Embryonic facial prominence (tissue), 1 donor: ENCODE data around the gene TOB1.

Experiments used
- DNase-seq: peaks from one replicate; pipeline ENCODE4 v3.0.0-alpha.2; 2016; ENCODE audit errors: extremely low spot score

Gene TOB1

GRCh38 chr17:50832267-50832863 lies 33.8 kb downstream of the TOB1 start:
- no peak for DNase-seq

GRCh38 chr17:50831471-50831928 lies 34.7 kb downstream of the TOB1 start:
- DNase-seq = no peak

- peak; percentile 55 for DNase-seq
These were observed 35.2 kb downstream of the TOB1 start for GRCh38 chr17:50830994-50831393.

- DNase-seq = no peak
These were observed 35.8 kb downstream of the TOB1 start for GRCh38 chr17:50830352-50830751.

GRCh38 chr17:50829332-50829731 lies 36.8 kb downstream of the TOB1 start:
- no peak for DNase-seq

GRCh38 chr17:50828508-50829170 lies 37.5 kb downstream of the TOB1 start:
- DNase-seq = no peak

- no peak for DNase-seq
These were observed 41.0 kb downstream of the TOB1 start for GRCh38 chr17:50825188-50825587.

- DNase-seq = no peak
These were observed 41.7 kb downstream of the TOB1 start for GRCh38 chr17:50824429-50824828.

GRCh38 chr17:50822550-50822949 lies 43.6 kb downstream of the TOB1 start:
- no peak for DNase-seq

- DNase-seq = no peak
These were observed 45.5 kb downstream of the TOB1 start for GRCh38 chr17:50820651-50821050.

- DNase-seq = no peak
These were observed 47.1 kb downstream of the TOB1 start for GRCh38 chr17:50818921-50819657.

- DNase-seq = no peak
These were observed 47.9 kb downstream of the TOB1 start for GRCh38 chr17:50818261-50818660.

- no peak for DNase-seq
These were observed 48.3 kb downstream of the TOB1 start for GRCh38 chr17:50817838-50818237.

GRCh38 chr17:50816771-50817751 lies 49.1 kb downstream of the TOB1 start:
- no peak for DNase-seq

GRCh38 chr17:50816271-50816670 lies 49.9 kb downstream of the TOB1 start:
- no peak for DNase-seq

- no peak for DNase-seq
These were observed 50.8 kb downstream of the TOB1 start for GRCh38 chr17:50815400-50815799.

- no peak for DNase-seq
These were observed 52.6 kb downstream of the TOB1 start for GRCh38 chr17:50813583-50813982.
